Measurements from ENCODE around the gene SPDEF.

Gene SPDEF

GRCh38 chr6:34526241-34526972 lies 29.7 kb downstream of the SPDEF start:
- no peak for DNase-seq

- no peak for DNase-seq
These were observed 30.5 kb downstream of the SPDEF start for GRCh38 chr6:34525431-34526175.

GRCh38 chr6:34524971-34525370 lies 31.2 kb downstream of the SPDEF start:
- no peak for DNase-seq

GRCh38 chr6:34524499-34524898 lies 31.6 kb downstream of the SPDEF start:
- DNase-seq = no peak

- DNase-seq = no peak
These were observed 32.5 kb downstream of the SPDEF start for GRCh38 chr6:34523441-34524206.

- DNase-seq = no peak
These were observed 33.4 kb downstream of the SPDEF start for GRCh38 chr6:34522761-34523160.

- DNase-seq = no peak
These were observed 34.5 kb downstream of the SPDEF start for GRCh38 chr6:34521463-34522285.

GRCh38 chr6:34520645-34521462 lies 35.3 kb downstream of the SPDEF start:
- no peak for DNase-seq

GRCh38 chr6:34519971-34520644 lies 36.0 kb downstream of the SPDEF start:
- no peak for DNase-seq

- DNase-seq = no peak
These were observed 37.3 kb downstream of the SPDEF start for GRCh38 chr6:34518669-34519365.

- DNase-seq = no peak
These were observed 38.2 kb downstream of the SPDEF start for GRCh38 chr6:34517966-34518365.

- no peak for DNase-seq
These were observed 38.7 kb downstream of the SPDEF start for GRCh38 chr6:34517461-34517881.

- no peak for DNase-seq
These were observed 39.5 kb downstream of the SPDEF start for GRCh38 chr6:34516391-34517324.

GRCh38 chr6:34515473-34516387 lies 40.4 kb downstream of the SPDEF start:
- DNase-seq = no peak

- no peak for DNase-seq
These were observed 41.3 kb downstream of the SPDEF start for GRCh38 chr6:34514593-34515472.

- no peak for DNase-seq
These were observed 42.0 kb downstream of the SPDEF start for GRCh38 chr6:34514112-34514511.

GRCh38 chr6:34513646-34514045 lies 42.5 kb downstream of the SPDEF start:
- no peak for DNase-seq
